Right lobe of liver (tissue), 6 donors: Measurements from ENCODE around the gene IGF2R. TPM values are rescaled to one million over a fixed set of nuclear protein-coding genes. Genes with fewer than 3 reads are reported as not detected.

ENCODE experiments used
- ATAC-seq, 4 donors: fragments of 200-7000 bp; cut with Tn5 transposase; one replicate each; pipeline ENCODE4 v1.9.1; 2020; ENCODE audit warnings: mild to moderate bottlenecking in 4 of 4, moderate library complexity in 4 of 4
- DNase-seq, 3 donors: peaks; one replicate each; pipeline ENCODE4 v3.0.0-alpha.2; 2020
- H3K27ac ChIP-seq, 3 donors: fragments of 200-600 bp; one replicate each; pipeline ENCODE4 v1.8.0; 2022
- H3K27me3 ChIP-seq, 2 donors: fragments of 200-600 bp; one replicate each; pipeline ENCODE4 v1.8.0; 2022
- H3K36me3 ChIP-seq, 4 donors: fragments of 200-600 bp; sonication (generic) in 1 of 4; one replicate each; pipeline versions ENCODE4 v1.5.1 to v1.8.0; 2017 to 2022; ENCODE audit warnings: control low read depth in 1 of 4
- H3K4me1 ChIP-seq, 4 donors: fragments of 200-600 bp; sonication (generic) in 1 of 4; one replicate each; pipeline versions ENCODE4 v1.5.1 to v1.8.0; 2017 to 2022; ENCODE audit warnings: control low read depth in 1 of 4
- H3K4me3 ChIP-seq, 3 donors: fragments of 200-600 bp; one replicate each; pipeline ENCODE4 v1.8.0; 2022
- H3K9me3 ChIP-seq, 4 donors: fragments of 200-600 bp; sonication (generic) in 1 of 4; one replicate each; pipeline versions ENCODE4 v1.5.1 to v1.8.0; 2017 to 2022; ENCODE audit warnings: control low read depth in 1 of 4
- POLR2A ChIP-seq: fragments of 450-650 bp; IDR thresholded peaks from one replicate; pipeline ENCODE4 v1.6.1; 2017; ENCODE audit warnings: antibody characterized with exemption, mild to moderate bottlenecking
- WGBS: methylation state at CpG from one replicate; pipeline ENCODE4 v1.1.6; 2018; ENCODE audit warnings: low coverage, low lambda C conversion rate; ENCODE audit not compliant: insufficient coverage; ENCODE audit errors: missing lambda C conversion rate; 5-methylcytosine and 5-hydroxymethylcytosine counted together
- intact Hi-C, 2 donors: fragments of 100-400 bp; cut with DNase I; formaldehyde crosslinking; loops; one replicate each; pipeline versions ENCODE4 v1.11.2 to v1.14.1; 2022
- total RNA-seq, 6 experiments: library from RNA; depleted of rRNA in 2 of 6; stranded (reverse); fragments of >200 nt in 2 of 6; fragmentation: NEBNext Ultra II Directional in 3 of 6; extraction: Animal tissue kit (Norgen Biotek cat#: 25700) in 3 of 6; gene quantifications; one replicate each; pipeline versions ENCODE4 v1.1.0 to v1.2.4, GENCODE V29; 2016 to 2023
- TF ChIP-seq, protein P1 (sequence below), 4 donors: fragments of 200-600 bp in 3 of 4; fragments of 450-650 bp in 1 of 4; IDR thresholded peaks; one replicate each; pipeline versions ENCODE4 v1.5.1 to v1.8.0; 2016 to 2022; ENCODE audit warnings: antibody characterized with exemption in 4 of 4, mild to moderate bottlenecking in 2 of 4
- donor health status: DM: no; HTN: yes; CAD: no.
- donor health status: DM: no; HTN: no; CAD: no.
- donor health status: DM: no; HTN: no; CAD: no.
- donor health status: DM: no; HTN: yes; CAD: no.
- donor health status: DM: no; HTN: yes; CAD: no.

IGF2R gene
- total RNA-seq, 6 experiments from 2014 or later = 50.3 to 81.0 (median 67.1) TPM

- no peaks in the 10 kb centered on the region for H3K27me3 ChIP-seq
- no peak for TF ChIP-seq POLR2A
- TF ChIP-seq, protein P1, sequence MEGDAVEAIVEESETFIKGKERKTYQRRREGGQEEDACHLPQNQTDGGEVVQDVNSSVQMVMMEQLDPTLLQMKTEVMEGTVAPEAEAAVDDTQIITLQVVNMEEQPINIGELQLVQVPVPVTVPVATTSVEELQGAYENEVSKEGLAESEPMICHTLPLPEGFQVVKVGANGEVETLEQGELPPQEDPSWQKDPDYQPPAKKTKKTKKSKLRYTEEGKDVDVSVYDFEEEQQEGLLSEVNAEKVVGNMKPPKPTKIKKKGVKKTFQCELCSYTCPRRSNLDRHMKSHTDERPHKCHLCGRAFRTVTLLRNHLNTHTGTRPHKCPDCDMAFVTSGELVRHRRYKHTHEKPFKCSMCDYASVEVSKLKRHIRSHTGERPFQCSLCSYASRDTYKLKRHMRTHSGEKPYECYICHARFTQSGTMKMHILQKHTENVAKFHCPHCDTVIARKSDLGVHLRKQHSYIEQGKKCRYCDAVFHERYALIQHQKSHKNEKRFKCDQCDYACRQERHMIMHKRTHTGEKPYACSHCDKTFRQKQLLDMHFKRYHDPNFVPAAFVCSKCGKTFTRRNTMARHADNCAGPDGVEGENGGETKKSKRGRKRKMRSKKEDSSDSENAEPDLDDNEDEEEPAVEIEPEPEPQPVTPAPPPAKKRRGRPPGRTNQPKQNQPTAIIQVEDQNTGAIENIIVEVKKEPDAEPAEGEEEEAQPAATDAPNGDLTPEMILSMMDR (IDR thresholded peaks at IDR 0.05) = no peak
- H3K4me1 ChIP-seq = peaks cover 0 to 20% (median 6%) of the 10 kb centered on the region in 4 donors
- peaks cover 0 to 90% (median 25%) of the 10 kb centered on the region in 4 donors for H3K36me3 ChIP-seq
- H3K4me3 ChIP-seq = no peak overlapping the region
- no peaks in the 10 kb centered on the region for H3K9me3 ChIP-seq
- H3K27ac ChIP-seq = no peak overlapping the region
- ATAC-seq = no peak
- no peak for DNase-seq
- intact Hi-C loops = no loop called here
- WGBS = 93% methylated on average over 5 of the region's 6 CpGs
Observed at GRCh38 chr6:160054271-160054670, 85.4 kb downstream of the IGF2R start.

- intact Hi-C loops = no loop called here
- no peak for DNase-seq
- H3K36me3 ChIP-seq = peaks cover 0 to 90% (median 27%) of the 10 kb centered on the region in 4 donors
- no peak for ATAC-seq
- peaks cover 0 to 24% (median 8%) of the 10 kb centered on the region in 4 donors for H3K4me1 ChIP-seq
- WGBS = 96% methylated on average over 4 of the region's 7 CpGs
- H3K4me3 ChIP-seq = no peak overlapping the region
- no peak for TF ChIP-seq POLR2A
- TF ChIP-seq, protein P1 (IDR thresholded peaks at IDR 0.05) = no peak
- no peaks in the 10 kb centered on the region for H3K9me3 ChIP-seq
- no peak overlapping the region for H3K27ac ChIP-seq
- H3K27me3 ChIP-seq = no peaks in the 10 kb centered on the region
Observed at GRCh38 chr6:160054913-160055312, 86.0 kb downstream of the IGF2R start.

- 83% methylated on average over 3 of the region's 5 CpGs for WGBS
- no peak overlapping the region for H3K4me3 ChIP-seq
- no peak overlapping the region for H3K27ac ChIP-seq
- no peak for TF ChIP-seq POLR2A
- TF ChIP-seq, protein P1 (IDR thresholded peaks at IDR 0.05) = no peak
- peaks cover 0 to 27% (median 8%) of the 10 kb centered on the region in 4 donors for H3K4me1 ChIP-seq
- intact Hi-C loops = no loop called here
- no peaks in the 10 kb centered on the region for H3K9me3 ChIP-seq
- ATAC-seq (no peak), DNase-seq (no peak)
- H3K27me3 ChIP-seq = no peaks in the 10 kb centered on the region
- H3K36me3 ChIP-seq = peaks cover 0 to 90% (median 30%) of the 10 kb centered on the region in 4 donors
Observed at GRCh38 chr6:160055378-160055777, 86.5 kb downstream of the IGF2R start.

DNA sequence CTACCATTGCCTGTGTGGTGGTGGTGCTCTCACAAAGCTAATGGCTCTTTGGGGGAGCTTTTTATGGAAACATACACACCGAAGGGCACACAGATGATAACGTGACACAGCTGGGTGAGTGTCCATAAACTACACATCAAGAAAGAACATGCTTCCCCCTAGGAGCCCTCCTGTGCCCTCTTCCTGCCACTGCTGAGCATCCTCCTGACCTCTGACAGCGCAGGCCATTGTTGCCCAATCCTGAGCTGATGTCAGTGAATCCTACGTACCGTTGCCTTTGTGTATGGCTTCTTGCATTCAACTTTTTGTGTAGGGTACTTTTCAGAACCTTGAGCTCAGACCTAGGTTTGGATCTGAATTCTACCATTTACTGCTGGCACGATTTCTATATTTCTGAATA, 86.9 kb downstream of the IGF2R start:
- Histone ChIP-seq H3K36me3 (peaks cover 0 to 90% (median 28%) of the 10 kb centered on the region in 4 donors), H3K4me3 (no peak overlapping the region), H3K9me3 (no peaks in the 10 kb centered on the region), H3K4me1 (peaks cover 0 to 29% (median 8%) of the 10 kb centered on the region in 4 donors), H3K27ac (no peak overlapping the region), H3K27me3 (no peaks in the 10 kb centered on the region)
- intact Hi-C loops = no loop called here
- DNase-seq = no peak
- no peak for TF ChIP-seq POLR2A
- TF ChIP-seq, protein P1 (IDR thresholded peaks at IDR 0.05) = no peak
- ATAC-seq = peak in 1 of 4 donors; percentile 29
- 61% methylated on average over 5 of the region's 6 CpGs for WGBS
